HFFc6 (cell line): ENCODE results near the gene CELF2. TPM values are rescaled to one million over a fixed set of nuclear protein-coding genes. Genes with fewer than 3 reads are reported as not detected.

Source experiments
- DNase-seq: peaks from one replicate; pipeline ENCODE4 v3.0.0-alpha.2; 2018
- H3K27ac Mint-ChIP-seq: 2 replicates; pipeline ENCODE4 v1.8.0; 2020; ENCODE audit warnings: mild to moderate bottlenecking, mixed read lengths
- H3K27me3 Mint-ChIP-seq: 2 replicates; pipeline ENCODE4 v1.8.0; 2021; ENCODE audit warnings: mild to moderate bottlenecking, moderate library complexity, mixed read lengths; ENCODE audit not compliant: insufficient read depth
- H3K36me3 Mint-ChIP-seq: 2 replicates; pipeline ENCODE4 v1.8.0; 2021; ENCODE audit warnings: low read depth, mixed read lengths
- H3K4me1 Mint-ChIP-seq: 2 replicates; pipeline ENCODE4 v1.8.0; 2020; ENCODE audit warnings: low read depth, mixed read lengths
- H3K4me3 Mint-ChIP-seq: 2 replicates; pipeline ENCODE4 v1.8.0; 2020; ENCODE audit warnings: mild to moderate bottlenecking, moderate library complexity, mixed read lengths
- H3K9me3 Mint-ChIP-seq: 2 replicates; pipeline ENCODE4 v1.8.0; 2020; ENCODE audit warnings: mild to moderate bottlenecking, mixed read lengths
- total RNA-seq, 6 experiments: library from RNA; stranded (reverse); fragmentation: NEBNext Ultra II Directional; extraction: Animal tissue kit (Norgen Biotek cat#: 25700); gene quantifications; 2 replicates in 1 of 6; 3 replicates in 5 of 6; pipeline ENCODE4 v1.2.3, GENCODE V29; 2021
- TF ChIP-seq, protein P1 (sequence below): fragments of 200-600 bp; sonication (generic); IDR thresholded peaks from 2 replicates; pipeline ENCODE4 v1.5.0; 2021; ENCODE audit warnings: antibody characterized with exemption, mild to moderate bottlenecking

The CELF2 gene
- total RNA-seq, 6 experiments from 2014 or later = 2.7 to 5.2 (median 3.5) TPM

DNA sequence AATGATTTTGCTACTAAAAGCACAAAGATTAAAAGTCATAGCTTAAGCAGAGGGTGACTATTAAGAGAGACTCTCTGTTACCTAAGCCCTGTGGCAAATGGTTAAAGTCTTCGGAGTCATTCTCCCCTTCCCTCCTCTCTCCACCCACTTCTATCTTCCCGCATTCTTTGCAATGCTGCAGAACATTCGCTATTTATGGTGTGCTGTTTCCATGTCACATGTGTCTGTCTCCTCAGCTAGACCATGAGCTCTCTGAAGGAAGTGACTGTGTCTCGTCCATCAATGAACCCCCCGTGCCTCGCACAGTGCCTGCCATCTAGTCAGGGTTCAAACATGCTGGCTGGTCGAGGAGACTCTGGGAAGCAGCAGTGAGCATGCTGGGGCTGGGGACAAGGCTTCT lies 321.3 kb downstream of the CELF2 start:
- H3K9me3 Mint-ChIP-seq = no peaks in the 10 kb centered on the region; the same call in 1 of the 2 replicates
- no peak overlapping the region for H3K4me3 Mint-ChIP-seq
- no peak overlapping the region for H3K27ac Mint-ChIP-seq
- TF ChIP-seq, protein P1, sequence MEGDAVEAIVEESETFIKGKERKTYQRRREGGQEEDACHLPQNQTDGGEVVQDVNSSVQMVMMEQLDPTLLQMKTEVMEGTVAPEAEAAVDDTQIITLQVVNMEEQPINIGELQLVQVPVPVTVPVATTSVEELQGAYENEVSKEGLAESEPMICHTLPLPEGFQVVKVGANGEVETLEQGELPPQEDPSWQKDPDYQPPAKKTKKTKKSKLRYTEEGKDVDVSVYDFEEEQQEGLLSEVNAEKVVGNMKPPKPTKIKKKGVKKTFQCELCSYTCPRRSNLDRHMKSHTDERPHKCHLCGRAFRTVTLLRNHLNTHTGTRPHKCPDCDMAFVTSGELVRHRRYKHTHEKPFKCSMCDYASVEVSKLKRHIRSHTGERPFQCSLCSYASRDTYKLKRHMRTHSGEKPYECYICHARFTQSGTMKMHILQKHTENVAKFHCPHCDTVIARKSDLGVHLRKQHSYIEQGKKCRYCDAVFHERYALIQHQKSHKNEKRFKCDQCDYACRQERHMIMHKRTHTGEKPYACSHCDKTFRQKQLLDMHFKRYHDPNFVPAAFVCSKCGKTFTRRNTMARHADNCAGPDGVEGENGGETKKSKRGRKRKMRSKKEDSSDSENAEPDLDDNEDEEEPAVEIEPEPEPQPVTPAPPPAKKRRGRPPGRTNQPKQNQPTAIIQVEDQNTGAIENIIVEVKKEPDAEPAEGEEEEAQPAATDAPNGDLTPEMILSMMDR = no peak
- H3K4me1 Mint-ChIP-seq = no peaks in the 10 kb centered on the region; the same call in 1 of the 2 replicates
- H3K27me3 Mint-ChIP-seq = peaks cover 18% of the 10 kb centered on the region
- no peak for DNase-seq
- no peaks in the 10 kb centered on the region for H3K36me3 Mint-ChIP-seq

DNA sequence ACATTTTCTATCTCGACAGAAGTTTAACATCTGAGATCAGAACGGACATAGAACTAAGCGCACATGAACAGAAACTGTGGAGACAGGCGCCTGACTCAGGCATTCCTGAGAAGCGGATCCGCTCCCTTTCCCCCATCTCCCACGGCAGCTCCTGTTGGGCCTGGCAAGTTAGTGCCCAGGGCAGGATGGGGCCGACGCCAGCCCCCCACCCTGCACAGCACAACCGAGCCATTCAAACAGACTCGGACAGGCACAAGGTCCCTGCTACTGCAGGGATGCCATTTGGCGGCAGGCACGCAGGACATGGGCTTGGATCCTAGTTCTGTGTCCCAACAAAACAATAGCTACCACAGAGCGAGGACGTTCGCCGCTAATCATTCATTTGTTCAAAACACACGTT lies 322.0 kb downstream of the CELF2 start:
- H3K27me3 Mint-ChIP-seq = peaks cover 18% of the 10 kb centered on the region
- TF ChIP-seq, protein P1 = no peak
- no peak for DNase-seq
- H3K27ac Mint-ChIP-seq = no peak overlapping the region
- no peaks in the 10 kb centered on the region for H3K36me3 Mint-ChIP-seq
- no peaks in the 10 kb centered on the region; the same call in 1 of the 2 replicates for H3K9me3 Mint-ChIP-seq
- no peak overlapping the region for H3K4me3 Mint-ChIP-seq
- no peaks in the 10 kb centered on the region; the same call in 1 of the 2 replicates for H3K4me1 Mint-ChIP-seq

DNA sequence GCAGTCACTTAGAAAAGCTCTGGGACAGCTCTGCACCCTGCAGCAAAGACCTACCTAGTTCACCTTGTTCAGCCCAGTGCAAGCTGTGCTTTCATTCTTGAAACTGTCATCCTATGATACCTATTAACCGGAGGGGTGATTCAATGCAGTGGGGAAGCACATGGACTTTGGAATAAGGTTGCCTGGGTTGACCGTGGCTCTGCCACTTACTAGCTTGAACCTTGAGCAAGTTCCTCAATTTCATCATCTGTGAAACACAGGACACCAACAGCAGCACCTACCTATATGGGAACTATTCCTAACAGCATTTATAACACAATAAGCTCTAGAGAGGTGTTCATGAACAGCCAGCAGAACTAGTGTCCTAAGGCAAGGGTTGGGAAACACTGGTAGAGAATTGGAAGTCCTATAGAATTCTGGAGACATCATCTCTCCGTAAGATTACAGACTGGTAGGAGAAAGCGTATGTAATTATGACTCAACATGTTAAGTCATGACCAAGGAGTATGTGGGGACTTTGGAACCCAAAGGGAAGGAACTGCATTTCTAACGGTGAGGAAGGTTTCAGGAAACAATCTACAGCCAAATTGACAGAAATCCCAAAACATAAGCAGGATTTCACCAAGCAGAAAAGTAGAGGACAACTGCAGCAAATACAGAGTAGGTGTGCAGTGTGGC lies 323.8 kb downstream of the CELF2 start:
- H3K27me3 Mint-ChIP-seq = peaks cover 18% of the 10 kb centered on the region
- no peak overlapping the region for H3K4me3 Mint-ChIP-seq
- no peak for DNase-seq
- H3K36me3 Mint-ChIP-seq = no peaks in the 10 kb centered on the region
- H3K27ac Mint-ChIP-seq = no peak overlapping the region
- TF ChIP-seq, protein P1 = no peak
- no peaks in the 10 kb centered on the region for H3K4me1 Mint-ChIP-seq
- H3K9me3 Mint-ChIP-seq = no peaks in the 10 kb centered on the region; the same call in 1 of the 2 replicates

DNA sequence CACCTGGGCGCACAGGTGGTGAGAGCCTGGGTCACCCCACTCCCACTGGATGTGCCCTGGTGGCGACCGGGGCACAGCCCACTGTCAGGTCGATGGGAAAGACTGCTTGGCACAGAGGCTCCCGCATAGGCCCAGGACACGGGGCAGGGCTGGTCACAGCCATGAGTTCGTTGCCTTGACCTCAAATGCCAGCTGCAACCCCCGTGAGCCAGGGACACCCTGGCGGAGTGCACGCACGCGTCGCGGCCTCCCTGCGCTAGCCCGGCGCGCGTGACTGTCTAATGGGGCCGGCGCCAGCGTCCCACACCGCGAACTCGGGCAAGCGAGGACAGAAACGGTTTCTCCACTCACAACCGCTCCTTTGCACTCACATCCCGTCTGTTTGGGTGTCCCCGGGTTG lies 326.4 kb downstream of the CELF2 start:
- TF ChIP-seq, protein P1 = no peak
- Mint-ChIP-seq H3K27ac (no peak overlapping the region), H3K4me1 (no peaks in the 10 kb centered on the region), H3K27me3 (peaks cover 13% of the 10 kb centered on the region), H3K9me3 (peaks cover 6% of the 10 kb centered on the region; the same call in 1 of the 2 replicates), H3K36me3 (no peaks in the 10 kb centered on the region; the same call in 1 of the 2 replicates), H3K4me3 (no peak overlapping the region)
- DNase-seq = no peak

DNA sequence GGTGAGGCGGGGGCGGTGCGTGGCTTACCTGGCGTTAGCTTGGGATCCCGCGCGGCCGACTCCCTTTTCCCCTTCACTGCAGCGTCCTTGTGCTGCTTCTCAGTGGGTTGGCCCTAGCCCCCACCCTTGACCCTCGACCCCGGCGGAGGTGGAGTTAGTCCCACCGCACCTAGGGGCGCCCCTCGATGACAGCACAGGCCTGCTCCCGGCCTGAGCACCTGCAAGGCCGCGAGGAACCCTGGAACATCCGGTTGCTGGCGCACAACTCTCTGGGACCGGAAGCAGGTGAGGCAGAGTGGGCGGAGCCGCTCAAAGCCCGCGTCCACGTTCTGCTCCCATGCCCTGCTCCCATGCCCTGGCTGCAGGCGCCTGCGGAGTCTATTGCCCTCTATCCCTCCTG lies 326.9 kb downstream of the CELF2 start:
- H3K27me3 Mint-ChIP-seq = peaks cover 13% of the 10 kb centered on the region
- H3K4me1 Mint-ChIP-seq = no peaks in the 10 kb centered on the region
- H3K9me3 Mint-ChIP-seq = peaks cover 6% of the 10 kb centered on the region; the same call in 1 of the 2 replicates
- DNase-seq = no peak
- H3K36me3 Mint-ChIP-seq = no peaks in the 10 kb centered on the region; the same call in 1 of the 2 replicates
- H3K4me3 Mint-ChIP-seq = no peak overlapping the region
- TF ChIP-seq, protein P1 = no peak
- H3K27ac Mint-ChIP-seq = no peak overlapping the region
